GM12801 (cell line): Measurements from ENCODE around the gene IRGQ.

Experiments used
- TF ChIP-seq, protein P1 (sequence below): IDR thresholded peaks from one replicate; pipeline ENCODE4 v1.5.1; 2011; ENCODE audit warnings: control low read depth; ENCODE audit not compliant: insufficient read length; ENCODE audit errors: extremely low read depth

The IRGQ gene

DNA sequence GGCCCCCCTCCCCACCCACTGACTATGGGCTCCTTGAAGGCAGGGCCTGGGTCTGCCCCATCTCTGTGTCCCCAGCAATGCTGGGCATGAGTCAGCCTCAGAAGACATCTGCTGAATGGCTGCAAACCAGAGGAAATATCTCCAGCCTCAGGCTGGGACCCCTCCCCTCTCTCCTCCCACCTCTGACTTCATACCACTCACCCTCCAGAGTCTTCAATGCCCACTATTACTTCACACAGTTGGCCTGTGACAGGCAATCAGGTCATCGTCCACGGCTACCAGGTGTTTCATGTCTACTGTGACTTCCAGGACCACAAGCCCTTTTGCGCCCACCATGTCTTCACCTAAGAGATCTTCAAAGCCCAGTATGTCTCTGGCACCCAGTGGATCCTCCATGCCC, 15.9 kb upstream of the IRGQ start, which contains the start of gene SRRM5:
Gene SRRM5, plus strand, starts transcription at position 301 of the 400 bp plus-strand sequence. Its CDS starts 34 bp downstream, at position 335.
- TF ChIP-seq, protein P1, sequence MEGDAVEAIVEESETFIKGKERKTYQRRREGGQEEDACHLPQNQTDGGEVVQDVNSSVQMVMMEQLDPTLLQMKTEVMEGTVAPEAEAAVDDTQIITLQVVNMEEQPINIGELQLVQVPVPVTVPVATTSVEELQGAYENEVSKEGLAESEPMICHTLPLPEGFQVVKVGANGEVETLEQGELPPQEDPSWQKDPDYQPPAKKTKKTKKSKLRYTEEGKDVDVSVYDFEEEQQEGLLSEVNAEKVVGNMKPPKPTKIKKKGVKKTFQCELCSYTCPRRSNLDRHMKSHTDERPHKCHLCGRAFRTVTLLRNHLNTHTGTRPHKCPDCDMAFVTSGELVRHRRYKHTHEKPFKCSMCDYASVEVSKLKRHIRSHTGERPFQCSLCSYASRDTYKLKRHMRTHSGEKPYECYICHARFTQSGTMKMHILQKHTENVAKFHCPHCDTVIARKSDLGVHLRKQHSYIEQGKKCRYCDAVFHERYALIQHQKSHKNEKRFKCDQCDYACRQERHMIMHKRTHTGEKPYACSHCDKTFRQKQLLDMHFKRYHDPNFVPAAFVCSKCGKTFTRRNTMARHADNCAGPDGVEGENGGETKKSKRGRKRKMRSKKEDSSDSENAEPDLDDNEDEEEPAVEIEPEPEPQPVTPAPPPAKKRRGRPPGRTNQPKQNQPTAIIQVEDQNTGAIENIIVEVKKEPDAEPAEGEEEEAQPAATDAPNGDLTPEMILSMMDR, result no peak

DNA sequence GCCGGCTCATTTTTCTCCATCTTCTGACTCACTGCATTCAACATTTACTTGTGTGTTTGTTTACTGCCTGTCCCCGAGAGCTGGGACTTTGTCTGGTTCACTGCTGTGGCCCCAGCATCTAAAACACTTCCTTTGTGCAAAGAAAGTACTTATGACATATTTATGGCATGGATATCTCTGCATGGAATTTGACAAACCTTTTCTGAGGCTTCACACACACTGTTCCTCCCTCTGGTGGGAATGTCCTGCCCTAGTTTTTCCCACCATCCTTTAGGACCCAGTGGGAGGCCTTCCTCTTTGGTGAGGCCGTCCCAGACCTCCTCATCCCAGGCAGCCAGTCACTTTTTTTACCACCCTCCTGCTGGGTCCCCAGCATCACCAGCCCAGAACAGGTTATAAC, 14.6 kb upstream of the IRGQ start:
- TF ChIP-seq, protein P1, result no peak

DNA sequence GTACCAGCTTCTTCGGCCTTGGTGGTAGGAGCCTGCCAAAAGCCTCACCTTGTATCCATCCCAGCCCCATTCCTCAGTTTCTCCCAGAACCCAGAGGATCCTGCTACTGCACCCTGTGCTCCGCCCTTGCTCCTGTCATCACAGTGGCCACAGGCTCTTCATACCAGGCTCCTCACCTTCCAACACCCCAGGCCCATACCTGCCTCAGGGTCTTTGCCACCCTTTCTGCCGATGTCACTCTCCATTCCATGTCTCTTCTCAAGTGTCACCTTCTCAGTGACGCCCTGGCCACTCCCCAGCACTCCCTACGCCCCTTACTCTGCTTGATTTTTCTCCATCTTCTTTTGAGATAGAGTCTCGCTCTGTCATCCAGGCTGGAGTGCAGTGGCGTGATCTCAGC, 13.9 kb upstream of the IRGQ start:
- TF ChIP-seq, protein P1, result no peak

DNA sequence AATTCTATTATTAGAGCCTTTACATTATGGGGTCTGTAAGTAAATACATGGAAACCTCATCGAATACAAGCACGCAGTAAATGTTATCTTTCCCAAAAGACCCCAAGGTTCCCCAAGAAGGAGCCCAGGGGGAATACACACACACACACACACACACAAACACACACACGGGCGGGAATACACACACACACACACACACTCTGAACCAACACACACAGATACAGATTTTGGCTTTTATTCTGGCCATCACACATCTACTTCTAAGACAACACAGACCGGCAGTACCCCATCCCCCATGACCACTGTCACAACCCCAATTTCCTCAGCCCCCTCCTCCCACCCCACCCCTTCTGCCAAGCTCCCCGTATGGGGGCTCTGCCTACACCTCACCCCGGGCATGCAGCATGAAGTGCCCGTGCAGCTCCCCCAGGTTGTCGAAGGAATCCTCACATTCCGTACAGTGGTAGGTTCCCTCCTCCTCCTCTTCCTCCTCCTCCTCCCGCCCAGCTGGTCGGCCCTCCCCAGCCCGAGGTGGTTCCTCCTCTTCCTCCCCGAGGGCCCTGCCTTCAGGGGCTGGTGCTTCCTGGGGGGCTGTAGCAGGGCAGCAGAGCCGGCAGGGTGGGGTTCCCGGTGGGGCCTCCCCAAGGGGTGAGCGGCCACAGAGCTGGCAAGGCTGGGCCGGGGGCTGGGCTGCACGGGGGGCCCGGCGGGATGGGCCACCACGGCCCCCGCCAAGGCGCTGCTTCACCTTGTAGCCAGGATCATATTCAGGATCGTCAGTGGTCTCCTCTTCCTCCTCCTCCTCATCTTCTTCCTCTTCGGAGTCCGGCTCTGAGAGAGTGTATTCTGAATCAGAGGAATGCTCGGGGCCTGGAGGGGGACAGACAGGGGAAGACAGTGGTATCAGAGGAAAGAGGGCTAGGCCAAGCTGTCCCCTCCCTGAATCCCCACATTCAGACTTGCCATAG, 11.6 kb upstream of the IRGQ start:
- TF ChIP-seq, protein P1, result no peak

DNA sequence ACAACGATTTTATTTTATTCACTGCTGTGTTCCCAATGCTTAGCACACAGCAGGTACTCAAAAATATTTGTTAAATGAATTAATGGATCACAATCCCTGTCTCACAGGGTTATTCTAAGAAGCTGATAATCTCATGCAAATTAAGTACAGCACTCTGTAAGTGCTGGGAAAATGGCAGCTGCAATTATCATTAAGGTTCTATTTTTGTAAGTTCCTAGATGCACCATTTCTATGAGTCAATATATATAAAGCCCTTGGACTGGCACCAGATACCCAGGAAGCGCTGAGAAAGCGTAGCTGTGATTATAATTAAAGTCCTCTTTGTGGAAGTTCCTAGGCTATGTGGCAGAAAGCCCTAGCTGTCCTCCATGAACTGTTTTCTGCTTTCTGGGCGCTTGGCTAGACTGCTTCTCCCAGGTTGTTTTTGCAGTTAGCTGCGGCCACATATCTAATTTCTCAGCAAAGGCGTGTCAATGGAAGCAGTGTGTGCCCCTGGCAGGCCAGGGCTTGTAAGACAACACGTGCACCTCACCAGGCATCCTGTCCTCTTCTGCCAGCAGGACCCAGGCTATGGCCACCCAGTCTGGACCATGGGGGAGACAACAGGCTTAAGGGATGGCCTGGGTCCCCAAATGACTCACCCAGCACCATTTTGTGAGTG, 10.8 kb upstream of the IRGQ start:
- TF ChIP-seq, protein P1, result no peak

DNA sequence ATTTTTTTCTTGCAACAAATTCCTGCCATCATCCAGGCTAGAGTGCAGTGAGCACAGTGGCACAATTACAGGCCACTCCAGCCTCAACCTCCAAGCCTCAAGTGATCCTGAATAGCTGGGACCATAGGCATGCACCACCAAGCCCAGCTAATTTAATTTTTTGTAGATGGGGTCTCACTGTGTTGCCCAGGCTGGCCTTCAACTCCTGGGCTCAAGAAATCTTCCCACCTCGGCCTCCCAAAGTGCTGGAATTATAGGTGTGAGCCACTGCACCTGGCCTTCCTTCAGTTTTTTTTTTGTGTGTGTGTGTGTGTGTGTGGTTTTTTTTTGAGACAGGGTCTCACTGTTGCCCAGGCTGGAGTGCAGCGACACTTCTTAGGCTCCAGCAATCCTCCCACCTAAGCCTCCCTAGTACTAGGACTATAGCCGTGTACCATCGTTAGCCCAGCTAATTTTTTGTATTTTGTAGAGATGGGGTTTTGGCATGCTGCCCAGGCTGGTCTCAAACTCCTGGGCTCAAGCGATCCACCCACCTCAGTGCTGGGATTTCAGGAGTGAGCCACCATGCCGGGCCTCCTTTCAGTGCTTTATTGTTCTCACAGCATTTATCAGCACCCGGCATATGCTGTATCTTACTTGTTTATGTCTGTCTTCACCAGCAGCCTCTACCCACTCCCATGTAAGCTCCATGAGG, 10.1 kb upstream of the IRGQ start:
- TF ChIP-seq, protein P1, result no peak
